Naive thymus-derived CD4-positive, alpha-beta T cell (primary cell): ENCODE measurements around the gene TSPAN9. TPM values are rescaled to one million over a fixed set of nuclear protein-coding genes. Genes with fewer than 3 reads are reported as not detected.

Experiments used
- ATAC-seq: fragments of 150-1000 bp; cut with Tn5 transposase; 2 replicates; pipeline ENCODE4 v1.10.0; 2021; ENCODE audit warnings: mild to moderate bottlenecking, moderate library complexity
- CTCF ChIA-PET: fragments of 350-600 bp; sonication (Branson Sonifier 250); formaldehyde crosslinking; loops from one replicate; lab custom pipeline; 2021; ENCODE audit warnings: antibody characterized with exemption; lab: Charles Lee
- POLR2A ChIA-PET: fragments of 350-600 bp; sonication (Branson Sonifier 250); formaldehyde crosslinking; loops from one replicate; lab custom pipeline; 2021; ENCODE audit warnings: antibody characterized with exemption, inconsistent platforms; lab: Charles Lee
- DNase-seq, 9 donors: peaks; one replicate each; pipeline versions ENCODE4 v3.0.0 to v3.0.0-alpha.2; 2020 to 2022; ENCODE audit warnings: mixed read lengths in 1 of 9
- H3K27ac ChIP-seq: one replicate; pipeline ENCODE4 v1.7.0; 2013; ENCODE audit warnings: mild to moderate bottlenecking, low read depth, low read length, moderate library complexity
- H3K27me3 ChIP-seq, 2 donors: one replicate each; pipeline ENCODE4 v1.7.0; 2013; ENCODE audit warnings: low read length in 2 of 2, mild to moderate bottlenecking in 2 of 2, moderate library complexity in 2 of 2; ENCODE audit not compliant: control insufficient read depth in 2 of 2, insufficient read depth in 2 of 2
- H3K36me3 ChIP-seq, 3 experiments: 1 replicate in 2 of 3; 2 replicates in 1 of 3; pipeline ENCODE4 v1.7.0; 2013; ENCODE audit warnings: low read length in 3 of 3, mild to moderate bottlenecking in 3 of 3, moderate library complexity in 1 of 3; ENCODE audit not compliant: insufficient read depth in 3 of 3, control insufficient read depth in 2 of 3
- H3K4me1 ChIP-seq, 2 donors: one replicate each; pipeline ENCODE4 v1.7.0; 2013; ENCODE audit warnings: low read length in 2 of 2, mild to moderate bottlenecking in 2 of 2, moderate library complexity in 1 of 2; ENCODE audit not compliant: control insufficient read depth in 2 of 2, insufficient read depth in 2 of 2
- H3K4me3 ChIP-seq: 2 replicates; pipeline ENCODE4 v1.7.0; 2013; ENCODE audit warnings: mild to moderate bottlenecking, low read length
- H3K9me3 ChIP-seq, 3 experiments: 1 replicate in 2 of 3; 2 replicates in 1 of 3; pipeline ENCODE4 v1.7.0; 2013; ENCODE audit warnings: low read length in 3 of 3; ENCODE audit not compliant: control insufficient read depth in 2 of 3
- H3K27ac Mint-ChIP-seq, 9 donors: one replicate each; pipeline ENCODE4 v1.8.0; 2020 to 2022; ENCODE audit warnings: mixed read lengths in 9 of 9, mild to moderate bottlenecking in 8 of 9, moderate library complexity in 5 of 9, inconsistent platforms in 2 of 9
- H3K27me3 Mint-ChIP-seq, 5 donors: one replicate each; pipeline ENCODE4 v1.8.0; 2021 to 2022; ENCODE audit warnings: mixed read lengths in 5 of 5, mild to moderate bottlenecking in 1 of 5
- H3K36me3 Mint-ChIP-seq, 5 donors: one replicate each; pipeline ENCODE4 v1.8.0; 2020 to 2022; ENCODE audit warnings: mixed read lengths in 5 of 5, mild to moderate bottlenecking in 3 of 5, inconsistent platforms in 1 of 5
- H3K4me1 Mint-ChIP-seq, 7 donors: one replicate each; pipeline ENCODE4 v1.8.0; 2020 to 2022; ENCODE audit warnings: mixed read lengths in 7 of 7, mild to moderate bottlenecking in 3 of 7, inconsistent platforms in 1 of 7
- H3K4me3 Mint-ChIP-seq, 10 donors: one replicate each; pipeline ENCODE4 v1.8.0; 2020 to 2022; ENCODE audit warnings: mild to moderate bottlenecking in 10 of 10, mixed read lengths in 10 of 10, moderate library complexity in 6 of 10, inconsistent platforms in 2 of 10
- H3K9me3 Mint-ChIP-seq, 11 donors: one replicate each; pipeline ENCODE4 v1.8.0; 2020 to 2022; ENCODE audit warnings: mixed read lengths in 11 of 11, mild to moderate bottlenecking in 4 of 11, inconsistent platforms in 1 of 11, moderate library complexity in 1 of 11
- intact Hi-C, 2 donors: fragments of 100-400 bp; cut with micrococcal nuclease; formaldehyde crosslinking; loops; one replicate each; pipeline ENCODE4 v1.15.1; 2023
- polyA plus RNA-seq, 2 donors: library from polyadenylated mRNA; unstranded; fragments of 300-500 nt; fragmentation: Illumina TruSeq; gene quantifications; one replicate each; pipeline ENCODE4 v1.2.3, GENCODE V29; 2021
- total RNA-seq, 6 experiments: library from RNA in 5 of 6; stranded (reverse) in 5 of 6; gene quantifications; 1 replicate in 5 of 6; 2 replicates in 1 of 6; pipeline ENCODE4 v1.2.3 and lab custom pipeline; 2021 to 2026

The TSPAN9 gene
- total and polyA plus RNA-seq, 7 experiments from 2014 or later, result 0.20 to 1.8 (median 1.1) TPM; not detected in 1

- peak overlapping the region in 6 of 10 donors; percentile 24 to 69 (median 48) for H3K4me3 Mint-ChIP-seq
- ChIA-PET POLR2A (no interaction called here), CTCF (no interaction called here)
- H3K4me1 ChIP-seq, result no peaks in the 10 kb centered on the region
- H3K27ac ChIP-seq, result no peak overlapping the region
- intact Hi-C loops, result no loop called here
- no peak overlapping the region for H3K27ac Mint-ChIP-seq
- H3K4me3 ChIP-seq, result no peak overlapping the region
- H3K4me1 Mint-ChIP-seq, result peaks cover 0 to 10% (median 8%) of the 10 kb centered on the region in 7 donors
- H3K9me3 Mint-ChIP-seq, result peaks cover 0 to 3% (median 0%) of the 10 kb centered on the region in 11 donors
- H3K27me3 Mint-ChIP-seq, result peaks cover 32 to 54% (median 48%) of the 10 kb centered on the region in 5 donors
- H3K36me3 Mint-ChIP-seq, result no peaks in the 10 kb centered on the region
- peaks cover 0 to 3% of the 10 kb centered on the region in 2 donors for H3K27me3 ChIP-seq
- no peak for DNase-seq
- H3K9me3 ChIP-seq, result no peaks in the 10 kb centered on the region
- no peaks in the 10 kb centered on the region for H3K36me3 ChIP-seq
- ATAC-seq, result no peak
Observed at GRCh38 chr12:3200032-3200617, 122.9 kb downstream of the TSPAN9 start.

- ChIA-PET CTCF (no interaction called here), POLR2A (no interaction called here)
- Histone ChIP-seq H3K4me3 (no peak overlapping the region), H3K4me1 (no peaks in the 10 kb centered on the region), H3K9me3 (no peaks in the 10 kb centered on the region), H3K36me3 (no peaks in the 10 kb centered on the region), H3K27ac (no peak overlapping the region), H3K27me3 (peaks cover 0 to 3% of the 10 kb centered on the region in 2 donors)
- H3K4me3 Mint-ChIP-seq, result peak overlapping the region in 5 of 10 donors; percentile 4 to 75 (median 35)
- peaks cover 0 to 10% (median 8%) of the 10 kb centered on the region in 7 donors for H3K4me1 Mint-ChIP-seq
- no peaks in the 10 kb centered on the region for H3K36me3 Mint-ChIP-seq
- no peak for DNase-seq
- H3K27ac Mint-ChIP-seq, result no peak overlapping the region
- peaks cover 32 to 54% (median 48%) of the 10 kb centered on the region in 5 donors for H3K27me3 Mint-ChIP-seq
- peaks cover 0 to 3% (median 0%) of the 10 kb centered on the region in 11 donors for H3K9me3 Mint-ChIP-seq
- ATAC-seq, result no peak
- intact Hi-C loops, result no loop called here
Observed at GRCh38 chr12:3200814-3201233, 123.6 kb downstream of the TSPAN9 start.

- ChIA-PET CTCF (interaction anchor here (2.4 kb wide), 1 partner anchor 8 kb away, joined by 8 read pairs; no protein-coding TSS in a partner anchor), POLR2A (no interaction called here)
- Histone ChIP-seq H3K27ac (no peak overlapping the region), H3K27me3 (peaks cover 0 to 3% of the 10 kb centered on the region in 2 donors), H3K4me1 (no peaks in the 10 kb centered on the region), H3K4me3 (no peak overlapping the region), H3K9me3 (no peaks in the 10 kb centered on the region), H3K36me3 (no peaks in the 10 kb centered on the region)
- Mint-ChIP-seq H3K27ac (no peak overlapping the region), H3K27me3 (peaks cover 32 to 49% (median 42%) of the 10 kb centered on the region in 5 donors), H3K4me3 (peak overlapping the region in 7 of 10 donors; percentile 4 to 75 (median 44)), H3K9me3 (peaks cover 0 to 3% (median 0%) of the 10 kb centered on the region in 11 donors), H3K36me3 (no peaks in the 10 kb centered on the region), H3K4me1 (peaks cover 0 to 10% (median 8%) of the 10 kb centered on the region in 7 donors)
- DNase-seq (no peak), ATAC-seq (no peak)
- intact Hi-C loops, result loop anchor here in 1 of 2 donors (1.0 kb wide), 1 partner anchor 128 kb away; no protein-coding TSS in a partner anchor
Observed at GRCh38 chr12:3201339-3202051, 124.3 kb downstream of the TSPAN9 start.

GRCh38 chr12:3202096-3202495 is 124.9 kb downstream of the TSPAN9 start:
- H3K27me3 ChIP-seq, result peaks cover 0 to 3% of the 10 kb centered on the region in 2 donors
- H3K36me3 Mint-ChIP-seq, result no peaks in the 10 kb centered on the region
- H3K9me3 ChIP-seq, result no peaks in the 10 kb centered on the region
- H3K27ac Mint-ChIP-seq, result no peak overlapping the region
- POLR2A ChIA-PET, result no interaction called here
- intact Hi-C loops, result loop anchor here in 1 of 2 donors (1.0 kb wide), 1 partner anchor 129 kb away; no protein-coding TSS in a partner anchor
- peaks cover 29 to 43% (median 36%) of the 10 kb centered on the region in 5 donors for H3K27me3 Mint-ChIP-seq
- H3K36me3 ChIP-seq, result no peaks in the 10 kb centered on the region
- no peak overlapping the region for H3K4me3 ChIP-seq
- H3K4me1 ChIP-seq, result no peaks in the 10 kb centered on the region
- no peak overlapping the region for H3K27ac ChIP-seq
- CTCF ChIA-PET, result interaction anchor here (2.4 kb wide), 1 partner anchor 9 kb away, joined by 8 read pairs; no protein-coding TSS in a partner anchor
- no peak for ATAC-seq
- H3K4me1 Mint-ChIP-seq, result peaks cover 0 to 10% (median 8%) of the 10 kb centered on the region in 7 donors
- peak overlapping the region in 1 of 10 donors; percentile 29 for H3K4me3 Mint-ChIP-seq
- peaks cover 0 to 3% (median 0%) of the 10 kb centered on the region in 11 donors for H3K9me3 Mint-ChIP-seq
- no peak for DNase-seq

GRCh38 chr12:3202734-3203446 is 125.7 kb downstream of the TSPAN9 start:
- H3K4me3 Mint-ChIP-seq, result peak overlapping the region in 1 of 10 donors; percentile 1
- Histone ChIP-seq H3K4me1 (no peaks in the 10 kb centered on the region), H3K9me3 (no peaks in the 10 kb centered on the region), H3K4me3 (no peak overlapping the region), H3K27ac (no peak overlapping the region), H3K36me3 (no peaks in the 10 kb centered on the region), H3K27me3 (peaks cover 0 to 3% of the 10 kb centered on the region in 2 donors)
- no peaks in the 10 kb centered on the region for H3K36me3 Mint-ChIP-seq
- peaks cover 0 to 10% (median 8%) of the 10 kb centered on the region in 7 donors for H3K4me1 Mint-ChIP-seq
- peaks cover 29 to 41% (median 33%) of the 10 kb centered on the region in 5 donors for H3K27me3 Mint-ChIP-seq
- intact Hi-C loops, result loop anchor here (1.0 kb wide), 3 partner anchors 68 to 130 kb away; partner anchors contain the start of gene TSPAN9 (in 1 of the 2)
- DNase-seq (peak in 8 of 9 donors; percentile 17 to 62 (median 31)), ATAC-seq (peak; percentile 64)
- peaks cover 0 to 3% (median 0%) of the 10 kb centered on the region in 11 donors for H3K9me3 Mint-ChIP-seq
- ChIA-PET CTCF (interaction anchor here (2.4 kb wide), 1 partner anchor 10 kb away, joined by 8 read pairs; no protein-coding TSS in a partner anchor), POLR2A (no interaction called here)
- H3K27ac Mint-ChIP-seq, result no peak overlapping the region

- no peak overlapping the region for H3K4me3 ChIP-seq
- peaks cover 0 to 3% (median 0%) of the 10 kb centered on the region in 11 donors for H3K9me3 Mint-ChIP-seq
- H3K27me3 ChIP-seq, result peaks cover 0 to 3% of the 10 kb centered on the region in 2 donors
- ChIA-PET POLR2A (no interaction called here), CTCF (interaction anchor here (2.4 kb wide), 1 partner anchor 10 kb away, joined by 8 read pairs; no protein-coding TSS in a partner anchor)
- DNase-seq (no peak), ATAC-seq (no peak)
- no peak overlapping the region for H3K27ac Mint-ChIP-seq
- H3K4me1 Mint-ChIP-seq, result peaks cover 0 to 10% (median 8%) of the 10 kb centered on the region in 7 donors
- H3K36me3 ChIP-seq, result no peaks in the 10 kb centered on the region
- H3K9me3 ChIP-seq, result no peaks in the 10 kb centered on the region
- H3K36me3 Mint-ChIP-seq, result no peaks in the 10 kb centered on the region
- peaks cover 28 to 41% (median 32%) of the 10 kb centered on the region in 5 donors for H3K27me3 Mint-ChIP-seq
- no peak overlapping the region for H3K27ac ChIP-seq
- no peak overlapping the region for H3K4me3 Mint-ChIP-seq
- no peaks in the 10 kb centered on the region for H3K4me1 ChIP-seq
- intact Hi-C loops, result loop anchor here (1.0 kb wide), 3 partner anchors 68 to 130 kb away; partner anchors contain the start of gene TSPAN9 (in 1 of the 2)
Observed at GRCh38 chr12:3203713-3204112, 126.5 kb downstream of the TSPAN9 start.
